Adrenal gland (tissue), 5 donors: ENCODE measurements around the gene P3H3.

Experiments
- POLR2A ChIP-seq, 2 donors: fragments of 450-650 bp; IDR thresholded peaks; one replicate each; pipeline ENCODE4 v1.6.1; 2017; ENCODE audit warnings: antibody characterized with exemption in 2 of 2, mild to moderate bottlenecking in 2 of 2, moderate library complexity in 1 of 2
- TF ChIP-seq, protein P1 (sequence below), 6 experiments: fragments of 450-650 bp in 4 of 6; fragments of 200-600 bp in 2 of 6; sonication (generic) in 1 of 6; IDR thresholded peaks; 1 replicate in 5 of 6; 2 replicates in 1 of 6; pipeline versions ENCODE4 v1.5.1 to v1.8.0; 2016 to 2021; ENCODE audit warnings: antibody characterized with exemption in 6 of 6, mild to moderate bottlenecking in 2 of 6, moderate library complexity in 1 of 6
- donor health status: DM: no; HTN: no; CAD: no.

DNA sequence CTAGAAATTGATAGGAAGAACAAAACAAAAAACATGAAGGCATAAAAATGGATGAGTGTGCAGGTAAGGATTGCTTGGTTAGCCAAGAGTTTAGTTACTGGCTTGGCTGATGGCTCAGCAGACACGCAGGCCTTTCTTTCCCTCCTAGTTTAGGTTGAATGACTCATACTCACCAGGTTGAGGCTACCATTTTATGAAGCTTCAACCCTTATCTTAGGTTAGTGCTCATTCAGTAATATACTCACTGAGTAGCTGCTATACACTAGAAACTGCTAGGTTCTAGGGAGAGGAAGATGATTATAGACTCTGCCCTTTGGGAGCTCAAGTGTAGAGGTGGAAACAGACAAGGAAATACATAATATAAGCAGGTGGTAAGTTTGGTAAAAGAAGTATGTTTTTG, 6.0 kb downstream of the P3H3 start:
- TF ChIP-seq, protein P1, sequence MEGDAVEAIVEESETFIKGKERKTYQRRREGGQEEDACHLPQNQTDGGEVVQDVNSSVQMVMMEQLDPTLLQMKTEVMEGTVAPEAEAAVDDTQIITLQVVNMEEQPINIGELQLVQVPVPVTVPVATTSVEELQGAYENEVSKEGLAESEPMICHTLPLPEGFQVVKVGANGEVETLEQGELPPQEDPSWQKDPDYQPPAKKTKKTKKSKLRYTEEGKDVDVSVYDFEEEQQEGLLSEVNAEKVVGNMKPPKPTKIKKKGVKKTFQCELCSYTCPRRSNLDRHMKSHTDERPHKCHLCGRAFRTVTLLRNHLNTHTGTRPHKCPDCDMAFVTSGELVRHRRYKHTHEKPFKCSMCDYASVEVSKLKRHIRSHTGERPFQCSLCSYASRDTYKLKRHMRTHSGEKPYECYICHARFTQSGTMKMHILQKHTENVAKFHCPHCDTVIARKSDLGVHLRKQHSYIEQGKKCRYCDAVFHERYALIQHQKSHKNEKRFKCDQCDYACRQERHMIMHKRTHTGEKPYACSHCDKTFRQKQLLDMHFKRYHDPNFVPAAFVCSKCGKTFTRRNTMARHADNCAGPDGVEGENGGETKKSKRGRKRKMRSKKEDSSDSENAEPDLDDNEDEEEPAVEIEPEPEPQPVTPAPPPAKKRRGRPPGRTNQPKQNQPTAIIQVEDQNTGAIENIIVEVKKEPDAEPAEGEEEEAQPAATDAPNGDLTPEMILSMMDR (IDR thresholded peaks at IDR 0.05), result no peak
- no peak for TF ChIP-seq POLR2A (IDR thresholded peaks at IDR 0.05)
